GM23338 (cell line): ENCODE results near the gene OR52R1. TPM values are rescaled to one million over a fixed set of nuclear protein-coding genes. Genes with fewer than 3 reads are reported as not detected.

ENCODE experiments used
- ATAC-seq: fragments of 200-7000 bp; cut with Tn5 transposase; 3 replicates; pipeline ENCODE4 v1.9.1; 2020
- DNase-seq: peaks from one replicate; pipeline ENCODE4 v3.0.0-alpha.2; 2015; ENCODE audit warnings: low spot score
- H2AFZ ChIP-seq: fragments of 200-600 bp; sonication (generic); 2 replicates; pipeline ENCODE4 v1.8.0; 2016; ENCODE audit warnings: antibody characterized with exemption, mild to moderate bottlenecking, moderate library complexity
- H3F3A ChIP-seq: fragments of 200-600 bp; sonication (generic); replicated peaks from 2 replicates; pipeline ENCODE4 v1.8.0; 2017; ENCODE audit warnings: antibody characterized with exemption, mixed run types, low read depth
- H3K27ac ChIP-seq: fragments of 200-600 bp; sonication (generic); 2 replicates; pipeline ENCODE4 v1.6.1; 2016; ENCODE audit warnings: low read depth
- H3K27me3 ChIP-seq: fragments of 200-600 bp; sonication (generic); 2 replicates; pipeline ENCODE4 v1.8.0; 2016; ENCODE audit warnings: mild to moderate bottlenecking, mixed run types, moderate library complexity; ENCODE audit not compliant: insufficient read depth
- H3K36me3 ChIP-seq: fragments of 200-600 bp; sonication (generic); 2 replicates; pipeline ENCODE4 v1.8.0; 2016; ENCODE audit warnings: mild to moderate bottlenecking; ENCODE audit not compliant: insufficient read depth
- H3K4me1 ChIP-seq: fragments of 200-600 bp; sonication (generic); 2 replicates; pipeline ENCODE4 v1.8.0; 2016; ENCODE audit warnings: mild to moderate bottlenecking, moderate library complexity; ENCODE audit not compliant: insufficient read depth
- H3K4me2 ChIP-seq: fragments of 200-600 bp; sonication (generic); 2 replicates; pipeline ENCODE4 v1.7.1; 2017; ENCODE audit warnings: mixed run types
- H3K4me3 ChIP-seq: fragments of 200-600 bp; sonication (generic); 2 replicates; pipeline ENCODE4 v1.6.1; 2016; ENCODE audit warnings: mixed run types
- H3K79me2 ChIP-seq: fragments of 200-600 bp; sonication (generic); replicated peaks from 2 replicates; pipeline ENCODE4 v1.8.0; 2017; ENCODE audit warnings: mild to moderate bottlenecking; ENCODE audit not compliant: insufficient read depth
- H3K9me2 ChIP-seq: fragments of 200-600 bp; sonication (generic); 2 replicates; pipeline ENCODE4 v1.8.0; 2017; ENCODE audit not compliant: insufficient read depth
- H4K20me1 ChIP-seq: fragments of 200-600 bp; sonication (generic); replicated peaks from 2 replicates; pipeline ENCODE4 v1.8.0; 2017; ENCODE audit warnings: mild to moderate bottlenecking; ENCODE audit not compliant: insufficient read depth
- H3K27ac Mint-ChIP-seq: 2 replicates; pipeline ENCODE4 v1.8.0; 2020; ENCODE audit warnings: inconsistent platforms, mild to moderate bottlenecking, moderate library complexity, mixed read lengths
- H3K27me3 Mint-ChIP-seq: 3 replicates; pipeline ENCODE4 v1.8.0; 2022; ENCODE audit warnings: low read depth, mild to moderate bottlenecking, moderate library complexity, mixed read lengths, inconsistent platforms; ENCODE audit not compliant: insufficient read depth, poor library complexity
- H3K36me3 Mint-ChIP-seq: 3 replicates; pipeline ENCODE4 v1.8.0; 2021; ENCODE audit warnings: low read depth, mild to moderate bottlenecking, inconsistent platforms, moderate library complexity, mixed read lengths
- H3K4me1 Mint-ChIP-seq: 3 replicates; pipeline ENCODE4 v1.8.0; 2020; ENCODE audit warnings: mild to moderate bottlenecking, inconsistent platforms, mixed read lengths
- H3K4me3 Mint-ChIP-seq: 3 replicates; pipeline ENCODE4 v1.8.0; 2021; ENCODE audit warnings: moderate library complexity, mild to moderate bottlenecking, inconsistent platforms, mixed read lengths
- H3K9me3 Mint-ChIP-seq: 3 replicates; pipeline ENCODE4 v1.8.0; 2020; ENCODE audit warnings: moderate library complexity, mild to moderate bottlenecking, inconsistent platforms, mixed read lengths
- CREB1 ChIP-seq: fragments of 250-450 bp; sonication (Bioruptor Pico); IDR thresholded peaks from 2 replicates; pipeline ENCODE4 v1.5.0; 2020; ENCODE audit warnings: low read depth, mild to moderate bottlenecking, moderate library complexity
- EZH2 ChIP-seq: fragments of 200-600 bp; sonication (generic); IDR thresholded peaks from one replicate; pipeline ENCODE4 v1.8.0; 2017; ENCODE audit warnings: antibody characterized with exemption, mild to moderate bottlenecking, low read depth; ENCODE audit not compliant: unreplicated experiment
- EZH2phosphoT487 ChIP-seq: fragments of 200-600 bp; sonication (generic); IDR thresholded peaks from one replicate; pipeline ENCODE4 v1.8.1; 2018; ENCODE audit warnings: antibody characterized with exemption; ENCODE audit not compliant: unreplicated experiment
- JUNB ChIP-seq: IDR thresholded peaks from one replicate; pipeline ENCODE4 v1.6.1; 2016; ENCODE audit warnings: antibody characterized with exemption; ENCODE audit not compliant: unreplicated experiment
- NANOG ChIP-seq: IDR thresholded peaks from 2 replicates; pipeline ENCODE4 v1.6.1; 2016; ENCODE audit warnings: antibody characterized with exemption, borderline replicate concordance
- POLR2AphosphoS5 ChIP-seq: IDR thresholded peaks from 2 replicates; pipeline ENCODE4 v1.6.1; 2016; ENCODE audit warnings: antibody characterized with exemption, low read depth
- STAT1 ChIP-seq: IDR thresholded peaks from one replicate; pipeline ENCODE4 v1.6.1; 2016; ENCODE audit warnings: antibody characterized with exemption; ENCODE audit not compliant: unreplicated experiment
- ZNF114 ChIP-seq: fragments of 250-450 bp; sonication (Bioruptor Pico); IDR thresholded peaks from 2 replicates; pipeline ENCODE4 v1.5.0; 2020; ENCODE audit warnings: mild to moderate bottlenecking, moderate library complexity
- ZNF331 ChIP-seq: fragments of 250-450 bp; sonication (Bioruptor Pico); IDR thresholded peaks from 2 replicates; pipeline ENCODE4 v1.5.0; 2020; ENCODE audit warnings: low read depth, mild to moderate bottlenecking, moderate library complexity
- polyA plus RNA-seq: library from polyadenylated mRNA; unstranded; fragments of >200 nt; fragmentation: Nextera tagmentation; extraction: Ambion mirVana; gene quantifications from 2 replicates; pipeline ENCODE4 v1.2.1, GENCODE V29; 2016
- total RNA-seq: library from RNA; depleted of rRNA; stranded (reverse); fragments of >200 nt; shearing (Covaris generic); gene quantifications from 2 replicates; pipeline ENCODE4 v1.2.3, GENCODE V29; 2014
- TF ChIP-seq, protein P1 (sequence below), 2 experiments: fragments of 200-600 bp in 1 of 2; sonication (generic) in 1 of 2; conservative IDR thresholded peaks; 2 replicates each; pipeline versions ENCODE4 v1.5.1 to v1.6.1; 2016 to 2017; ENCODE audit warnings: antibody characterized with exemption in 2 of 2, low read depth in 2 of 2, mild to moderate bottlenecking in 2 of 2, moderate library complexity in 1 of 2
- TF ChIP-seq, protein P2 (sequence below): fragments of 250-450 bp; sonication (Bioruptor Pico); IDR thresholded peaks from 2 replicates; pipeline ENCODE4 v1.5.0; 2020; ENCODE audit warnings: mild to moderate bottlenecking, moderate library complexity
- TF ChIP-seq, protein P3 (sequence below): IDR thresholded peaks from 2 replicates; pipeline ENCODE4 v1.6.1; 2016; ENCODE audit warnings: antibody characterized with exemption
- TF ChIP-seq, protein P4 (sequence below): IDR thresholded peaks from one replicate; pipeline ENCODE4 v1.6.1; 2018; ENCODE audit warnings: antibody characterized with exemption; ENCODE audit not compliant: unreplicated experiment

The OR52R1 gene
- total and polyA plus RNA-seq, 2 experiments from 2014 or later: not detected

DNA sequence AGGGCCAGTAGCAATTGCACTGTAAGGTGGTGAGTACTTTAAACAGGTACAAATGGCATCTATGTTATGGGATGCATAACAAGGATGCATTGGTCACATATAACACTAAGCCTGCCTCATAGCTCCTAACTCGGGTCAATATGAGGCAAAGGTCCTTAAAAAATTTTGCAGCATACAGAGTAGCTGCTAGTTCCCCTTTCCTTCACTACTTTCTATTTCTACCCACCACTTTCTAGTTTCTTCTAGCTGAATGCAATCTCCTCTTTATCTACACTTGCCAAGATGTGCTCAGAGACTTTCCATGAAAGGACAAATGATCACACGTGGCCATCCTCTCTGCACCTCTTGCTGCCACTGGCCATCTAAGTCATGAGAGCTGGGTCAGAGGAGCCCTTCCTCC, 26.7 kb upstream of the OR52R1 start:
- TF ChIP-seq, protein P1, sequence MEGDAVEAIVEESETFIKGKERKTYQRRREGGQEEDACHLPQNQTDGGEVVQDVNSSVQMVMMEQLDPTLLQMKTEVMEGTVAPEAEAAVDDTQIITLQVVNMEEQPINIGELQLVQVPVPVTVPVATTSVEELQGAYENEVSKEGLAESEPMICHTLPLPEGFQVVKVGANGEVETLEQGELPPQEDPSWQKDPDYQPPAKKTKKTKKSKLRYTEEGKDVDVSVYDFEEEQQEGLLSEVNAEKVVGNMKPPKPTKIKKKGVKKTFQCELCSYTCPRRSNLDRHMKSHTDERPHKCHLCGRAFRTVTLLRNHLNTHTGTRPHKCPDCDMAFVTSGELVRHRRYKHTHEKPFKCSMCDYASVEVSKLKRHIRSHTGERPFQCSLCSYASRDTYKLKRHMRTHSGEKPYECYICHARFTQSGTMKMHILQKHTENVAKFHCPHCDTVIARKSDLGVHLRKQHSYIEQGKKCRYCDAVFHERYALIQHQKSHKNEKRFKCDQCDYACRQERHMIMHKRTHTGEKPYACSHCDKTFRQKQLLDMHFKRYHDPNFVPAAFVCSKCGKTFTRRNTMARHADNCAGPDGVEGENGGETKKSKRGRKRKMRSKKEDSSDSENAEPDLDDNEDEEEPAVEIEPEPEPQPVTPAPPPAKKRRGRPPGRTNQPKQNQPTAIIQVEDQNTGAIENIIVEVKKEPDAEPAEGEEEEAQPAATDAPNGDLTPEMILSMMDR (conservative IDR thresholded peaks at IDR 0.05; ENCODE audit: low read depth in 2 of 2): no peak
- TF ChIP-seq EZH2phosphoT487 (no peak), ZNF331 (no peak), NANOG (no peak), POLR2AphosphoS5 (no peak), JUNB (no peak), CREB1 (CRISPR knock-in tag) (no peak), EZH2 (no peak), STAT1 (no peak), ZNF114 (CRISPR knock-in tag) (no peak)
- TF ChIP-seq, protein P2, sequence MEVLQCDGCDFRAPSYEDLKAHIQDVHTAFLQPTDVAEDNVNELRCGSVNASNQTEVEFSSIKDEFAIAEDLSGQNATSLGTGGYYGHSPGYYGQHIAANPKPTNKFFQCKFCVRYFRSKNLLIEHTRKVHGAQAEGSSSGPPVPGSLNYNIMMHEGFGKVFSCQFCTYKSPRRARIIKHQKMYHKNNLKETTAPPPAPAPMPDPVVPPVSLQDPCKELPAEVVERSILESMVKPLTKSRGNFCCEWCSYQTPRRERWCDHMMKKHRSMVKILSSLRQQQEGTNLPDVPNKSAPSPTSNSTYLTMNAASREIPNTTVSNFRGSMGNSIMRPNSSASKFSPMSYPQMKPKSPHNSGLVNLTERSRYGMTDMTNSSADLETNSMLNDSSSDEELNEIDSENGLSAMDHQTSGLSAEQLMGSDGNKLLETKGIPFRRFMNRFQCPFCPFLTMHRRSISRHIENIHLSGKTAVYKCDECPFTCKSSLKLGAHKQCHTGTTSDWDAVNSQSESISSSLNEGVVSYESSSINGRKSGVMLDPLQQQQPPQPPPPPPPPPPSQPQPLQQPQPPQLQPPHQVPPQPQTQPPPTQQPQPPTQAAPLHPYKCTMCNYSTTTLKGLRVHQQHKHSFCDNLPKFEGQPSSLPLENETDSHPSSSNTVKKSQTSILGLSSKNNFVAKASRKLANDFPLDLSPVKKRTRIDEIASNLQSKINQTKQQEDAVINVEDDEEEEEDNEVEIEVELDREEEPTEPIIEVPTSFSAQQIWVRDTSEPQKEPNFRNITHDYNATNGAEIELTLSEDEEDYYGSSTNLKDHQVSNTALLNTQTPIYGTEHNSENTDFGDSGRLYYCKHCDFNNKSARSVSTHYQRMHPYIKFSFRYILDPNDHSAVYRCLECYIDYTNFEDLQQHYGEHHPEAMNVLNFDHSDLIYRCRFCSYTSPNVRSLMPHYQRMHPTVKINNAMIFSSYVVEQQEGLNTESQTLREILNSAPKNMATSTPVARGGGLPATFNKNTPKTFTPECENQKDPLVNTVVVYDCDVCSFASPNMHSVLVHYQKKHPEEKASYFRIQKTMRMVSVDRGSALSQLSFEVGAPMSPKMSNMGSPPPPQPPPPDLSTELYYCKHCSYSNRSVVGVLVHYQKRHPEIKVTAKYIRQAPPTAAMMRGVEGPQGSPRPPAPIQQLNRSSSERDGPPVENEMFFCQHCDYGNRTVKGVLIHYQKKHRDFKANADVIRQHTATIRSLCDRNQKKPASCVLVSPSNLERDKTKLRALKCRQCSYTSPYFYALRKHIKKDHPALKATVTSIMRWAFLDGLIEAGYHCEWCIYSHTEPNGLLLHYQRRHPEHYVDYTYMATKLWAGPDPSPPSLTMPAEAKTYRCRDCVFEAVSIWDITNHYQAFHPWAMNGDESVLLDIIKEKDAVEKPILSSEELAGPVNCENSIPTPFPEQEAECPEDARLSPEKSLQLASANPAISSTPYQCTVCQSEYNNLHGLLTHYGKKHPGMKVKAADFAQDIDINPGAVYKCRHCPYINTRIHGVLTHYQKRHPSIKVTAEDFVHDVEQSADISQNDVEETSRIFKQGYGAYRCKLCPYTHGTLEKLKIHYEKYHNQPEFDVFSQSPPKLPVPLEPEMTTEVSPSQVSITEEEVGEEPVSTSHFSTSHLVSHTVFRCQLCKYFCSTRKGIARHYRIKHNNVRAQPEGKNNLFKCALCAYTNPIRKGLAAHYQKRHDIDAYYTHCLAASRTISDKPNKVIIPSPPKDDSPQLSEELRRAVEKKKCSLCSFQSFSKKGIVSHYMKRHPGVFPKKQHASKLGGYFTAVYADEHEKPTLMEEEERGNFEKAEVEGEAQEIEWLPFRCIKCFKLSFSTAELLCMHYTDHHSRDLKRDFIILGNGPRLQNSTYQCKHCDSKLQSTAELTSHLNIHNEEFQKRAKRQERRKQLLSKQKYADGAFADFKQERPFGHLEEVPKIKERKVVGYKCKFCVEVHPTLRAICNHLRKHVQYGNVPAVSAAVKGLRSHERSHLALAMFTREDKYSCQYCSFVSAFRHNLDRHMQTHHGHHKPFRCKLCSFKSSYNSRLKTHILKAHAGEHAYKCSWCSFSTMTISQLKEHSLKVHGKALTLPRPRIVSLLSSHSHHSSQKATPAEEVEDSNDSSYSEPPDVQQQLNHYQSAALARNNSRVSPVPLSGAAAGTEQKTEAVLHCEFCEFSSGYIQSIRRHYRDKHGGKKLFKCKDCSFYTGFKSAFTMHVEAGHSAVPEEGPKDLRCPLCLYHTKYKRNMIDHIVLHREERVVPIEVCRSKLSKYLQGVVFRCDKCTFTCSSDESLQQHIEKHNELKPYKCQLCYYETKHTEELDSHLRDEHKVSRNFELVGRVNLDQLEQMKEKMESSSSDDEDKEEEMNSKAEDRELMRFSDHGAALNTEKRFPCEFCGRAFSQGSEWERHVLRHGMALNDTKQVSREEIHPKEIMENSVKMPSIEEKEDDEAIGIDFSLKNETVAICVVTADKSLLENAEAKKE (CRISPR knock-in tag): no peak
- TF ChIP-seq, protein P3, sequence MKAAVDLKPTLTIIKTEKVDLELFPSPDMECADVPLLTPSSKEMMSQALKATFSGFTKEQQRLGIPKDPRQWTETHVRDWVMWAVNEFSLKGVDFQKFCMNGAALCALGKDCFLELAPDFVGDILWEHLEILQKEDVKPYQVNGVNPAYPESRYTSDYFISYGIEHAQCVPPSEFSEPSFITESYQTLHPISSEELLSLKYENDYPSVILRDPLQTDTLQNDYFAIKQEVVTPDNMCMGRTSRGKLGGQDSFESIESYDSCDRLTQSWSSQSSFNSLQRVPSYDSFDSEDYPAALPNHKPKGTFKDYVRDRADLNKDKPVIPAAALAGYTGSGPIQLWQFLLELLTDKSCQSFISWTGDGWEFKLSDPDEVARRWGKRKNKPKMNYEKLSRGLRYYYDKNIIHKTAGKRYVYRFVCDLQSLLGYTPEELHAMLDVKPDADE: no peak
- TF ChIP-seq, protein P4, sequence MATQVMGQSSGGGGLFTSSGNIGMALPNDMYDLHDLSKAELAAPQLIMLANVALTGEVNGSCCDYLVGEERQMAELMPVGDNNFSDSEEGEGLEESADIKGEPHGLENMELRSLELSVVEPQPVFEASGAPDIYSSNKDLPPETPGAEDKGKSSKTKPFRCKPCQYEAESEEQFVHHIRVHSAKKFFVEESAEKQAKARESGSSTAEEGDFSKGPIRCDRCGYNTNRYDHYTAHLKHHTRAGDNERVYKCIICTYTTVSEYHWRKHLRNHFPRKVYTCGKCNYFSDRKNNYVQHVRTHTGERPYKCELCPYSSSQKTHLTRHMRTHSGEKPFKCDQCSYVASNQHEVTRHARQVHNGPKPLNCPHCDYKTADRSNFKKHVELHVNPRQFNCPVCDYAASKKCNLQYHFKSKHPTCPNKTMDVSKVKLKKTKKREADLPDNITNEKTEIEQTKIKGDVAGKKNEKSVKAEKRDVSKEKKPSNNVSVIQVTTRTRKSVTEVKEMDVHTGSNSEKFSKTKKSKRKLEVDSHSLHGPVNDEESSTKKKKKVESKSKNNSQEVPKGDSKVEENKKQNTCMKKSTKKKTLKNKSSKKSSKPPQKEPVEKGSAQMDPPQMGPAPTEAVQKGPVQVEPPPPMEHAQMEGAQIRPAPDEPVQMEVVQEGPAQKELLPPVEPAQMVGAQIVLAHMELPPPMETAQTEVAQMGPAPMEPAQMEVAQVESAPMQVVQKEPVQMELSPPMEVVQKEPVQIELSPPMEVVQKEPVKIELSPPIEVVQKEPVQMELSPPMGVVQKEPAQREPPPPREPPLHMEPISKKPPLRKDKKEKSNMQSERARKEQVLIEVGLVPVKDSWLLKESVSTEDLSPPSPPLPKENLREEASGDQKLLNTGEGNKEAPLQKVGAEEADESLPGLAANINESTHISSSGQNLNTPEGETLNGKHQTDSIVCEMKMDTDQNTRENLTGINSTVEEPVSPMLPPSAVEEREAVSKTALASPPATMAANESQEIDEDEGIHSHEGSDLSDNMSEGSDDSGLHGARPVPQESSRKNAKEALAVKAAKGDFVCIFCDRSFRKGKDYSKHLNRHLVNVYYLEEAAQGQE: no peak
- Histone ChIP-seq H3F3A (no peaks in the 10 kb centered on the region), H2AFZ (no peak overlapping the region), H3K4me1 (no peaks in the 10 kb centered on the region), H3K4me3 (no peak overlapping the region), H3K79me2 (no peaks in the 10 kb centered on the region), H3K36me3 (no peaks in the 10 kb centered on the region), H3K9me2 (no peaks in the 10 kb centered on the region), H3K27ac (no peak overlapping the region), H4K20me1 (no peaks in the 10 kb centered on the region), H3K4me2 (no peak overlapping the region), H3K27me3 (no peaks in the 10 kb centered on the region)
- Mint-ChIP-seq H3K4me3 (no peak overlapping the region), H3K36me3 (no peaks in the 10 kb centered on the region), H3K9me3 (no peaks in the 10 kb centered on the region), H3K27me3 (no peaks in the 10 kb centered on the region), H3K27ac (no peak overlapping the region), H3K4me1 (no peaks in the 10 kb centered on the region)
- ATAC-seq: no peak
- no peak for DNase-seq
